OCI-M2 (cell line): ENCODE measurements around the gene MIA3.
"Not testable (repeated sequence)": the region's sequence is repeated elsewhere in the genome, so short reads cannot be mapped to it uniquely, and the experiment has no call there.

Source experiments
- DNase-seq: peaks from one replicate; lab custom pipeline; 2025; ENCODE audit not compliant: unreplicated experiment; lab: John Stamatoyannopoulos, UW

The MIA3 gene

DNA sequence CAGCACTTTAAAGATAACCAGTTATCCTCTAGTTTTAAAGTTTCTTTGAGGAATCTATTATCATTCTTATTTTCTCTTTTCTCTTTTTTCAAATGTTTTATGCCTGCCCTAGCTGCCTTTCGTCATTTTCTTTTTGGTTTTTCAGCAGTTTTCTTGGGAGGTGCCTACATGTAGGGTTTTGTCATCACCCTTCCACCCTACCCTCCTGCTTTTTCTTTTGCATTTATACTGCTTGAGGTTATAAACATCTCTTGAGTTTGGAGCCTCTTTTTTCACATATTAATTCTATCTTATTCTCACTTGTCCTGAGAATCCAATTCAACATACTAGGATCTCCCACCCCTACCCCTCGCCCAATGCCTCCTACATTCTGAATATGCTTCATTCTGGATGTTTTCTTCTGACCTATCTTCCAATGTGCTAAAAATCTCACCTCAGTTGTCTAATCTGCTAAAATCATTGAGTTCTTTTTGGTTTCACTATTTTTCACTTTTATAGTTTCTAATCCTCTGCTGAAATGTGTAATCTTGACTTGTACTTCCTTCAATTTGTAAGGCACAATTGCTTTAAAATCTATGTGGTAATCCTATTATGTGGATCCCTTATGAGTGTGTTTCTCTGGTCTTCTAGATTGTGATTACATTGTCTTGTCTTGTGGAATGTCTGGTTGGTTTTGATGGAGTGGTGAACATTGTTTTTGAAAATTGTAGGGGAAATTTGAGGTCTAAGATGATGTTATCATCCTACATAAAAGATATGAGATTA is 38.7 kb downstream of the MIA3 start:
- DNase-seq = no peak

DNA sequence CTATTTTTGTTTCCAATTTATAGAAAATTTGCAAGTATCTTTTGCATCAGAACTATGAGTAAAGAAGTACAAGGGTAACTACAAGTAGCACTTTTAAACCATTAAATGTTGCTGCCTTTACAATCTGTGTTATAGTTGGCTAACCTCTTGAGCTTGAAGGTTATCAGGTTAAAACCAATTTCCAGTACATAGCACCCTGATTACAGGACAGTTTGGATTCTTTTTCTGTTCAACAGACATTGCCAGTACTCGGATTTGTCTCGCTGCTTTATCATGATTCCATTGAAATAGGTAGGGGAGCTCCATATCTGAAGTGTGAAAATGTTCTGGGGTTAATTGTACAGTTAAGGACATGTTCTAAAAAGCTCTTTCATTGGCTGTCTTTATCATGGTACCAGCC is 40.0 kb downstream of the MIA3 start:
- DNase-seq = no peak

DNA sequence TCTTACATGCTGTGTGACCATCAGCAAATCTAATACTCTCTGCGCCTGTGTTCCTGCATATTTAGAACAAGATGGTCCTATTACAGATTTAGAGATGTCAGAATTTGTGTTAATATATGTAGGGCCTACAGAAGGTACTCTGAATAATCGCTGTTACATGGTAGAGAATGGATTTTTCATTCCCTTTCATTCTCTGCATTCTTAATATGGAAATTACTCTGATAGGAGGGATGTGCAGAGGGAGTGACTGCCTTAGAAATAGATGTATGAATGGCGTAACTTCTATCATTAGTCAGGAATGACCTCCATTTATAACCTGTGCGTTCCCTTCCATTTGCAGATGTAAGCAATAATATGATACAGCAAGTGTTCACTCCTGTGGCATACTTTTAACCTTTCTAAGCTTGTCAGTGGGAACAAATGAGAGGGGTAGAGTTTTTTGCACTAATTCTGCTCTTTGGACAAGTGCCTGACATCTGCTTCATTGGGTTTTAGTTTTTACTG is 45.6 kb downstream of the MIA3 start:
- no peak for DNase-seq

DNA sequence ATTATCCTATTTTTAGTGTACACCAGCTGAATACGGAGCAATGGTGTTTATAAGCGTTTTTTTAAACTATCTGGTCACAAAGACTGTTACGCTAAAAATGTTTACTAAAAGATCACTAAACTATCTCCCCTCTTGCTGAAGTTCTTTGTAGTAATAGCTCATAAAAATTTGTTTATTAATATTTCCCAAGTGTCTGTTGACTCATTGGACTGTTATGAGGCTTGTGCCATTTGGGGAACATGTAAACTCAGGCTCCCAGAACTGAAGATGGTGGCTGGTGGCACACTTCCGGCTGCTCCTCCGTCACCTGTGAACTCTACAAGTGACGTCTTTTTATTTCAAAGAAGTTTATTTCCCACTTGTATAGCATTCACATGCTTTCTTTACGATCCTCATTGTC is 48.1 kb downstream of the MIA3 start:
- no peak for DNase-seq

DNA sequence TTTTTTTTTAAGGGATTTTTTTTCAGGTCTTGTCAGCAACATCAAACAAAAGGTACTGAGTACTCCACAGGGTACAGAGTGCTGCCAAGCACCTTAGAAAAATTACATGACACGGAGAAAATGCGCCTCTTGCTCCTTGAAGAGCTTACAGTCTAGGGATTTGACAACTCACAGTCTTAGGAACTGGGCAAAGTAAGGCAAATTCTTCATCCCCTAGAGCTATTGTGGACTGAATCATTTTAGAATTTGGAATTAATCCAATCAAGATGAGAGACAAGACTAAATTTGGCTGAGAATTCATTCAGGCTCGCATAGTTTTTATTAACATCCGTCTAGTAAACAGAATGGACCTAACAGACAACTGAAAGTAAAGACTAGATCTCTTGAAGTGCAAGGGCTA is 50.3 kb downstream of the MIA3 start:
- not testable (repeated sequence) for DNase-seq

DNA sequence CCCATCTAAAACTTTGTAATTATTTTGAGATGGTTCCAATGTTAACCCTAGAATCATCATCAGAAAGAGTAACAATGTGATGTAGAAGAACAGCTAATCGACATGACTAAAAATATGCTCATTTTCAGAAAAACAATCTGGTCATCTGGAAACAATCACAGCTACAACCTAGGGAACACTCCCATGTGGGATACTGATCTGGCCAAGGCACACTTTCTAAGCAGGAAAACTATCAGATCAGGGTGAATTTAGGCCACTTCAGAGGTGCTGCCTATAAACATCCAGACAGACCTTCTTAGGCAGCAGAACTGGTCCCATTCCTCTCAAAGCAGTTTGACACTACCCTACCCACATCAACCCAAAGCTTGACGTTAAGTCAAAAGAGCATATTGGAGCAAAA is 51.2 kb downstream of the MIA3 start:
- not testable (repeated sequence) for DNase-seq

DNA sequence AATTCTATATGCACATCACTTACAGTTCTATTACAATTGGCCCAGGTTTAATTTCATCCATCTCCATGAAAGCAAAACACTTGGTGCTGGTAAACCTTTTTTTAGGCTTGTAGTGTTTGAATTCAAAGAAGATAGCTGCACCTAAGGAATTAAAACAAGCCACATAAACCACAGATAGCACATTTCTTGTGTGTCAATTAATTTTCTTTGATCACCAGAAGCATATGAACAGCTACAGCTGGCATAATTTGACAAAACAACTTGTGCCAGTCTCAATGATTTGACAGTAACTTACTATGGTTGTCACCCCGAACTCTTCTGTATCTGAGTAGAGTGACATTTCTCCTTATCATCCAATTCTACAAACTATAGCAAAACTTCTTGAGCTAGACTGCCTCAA is 52.2 kb downstream of the MIA3 start:
- DNase-seq = no peak

DNA sequence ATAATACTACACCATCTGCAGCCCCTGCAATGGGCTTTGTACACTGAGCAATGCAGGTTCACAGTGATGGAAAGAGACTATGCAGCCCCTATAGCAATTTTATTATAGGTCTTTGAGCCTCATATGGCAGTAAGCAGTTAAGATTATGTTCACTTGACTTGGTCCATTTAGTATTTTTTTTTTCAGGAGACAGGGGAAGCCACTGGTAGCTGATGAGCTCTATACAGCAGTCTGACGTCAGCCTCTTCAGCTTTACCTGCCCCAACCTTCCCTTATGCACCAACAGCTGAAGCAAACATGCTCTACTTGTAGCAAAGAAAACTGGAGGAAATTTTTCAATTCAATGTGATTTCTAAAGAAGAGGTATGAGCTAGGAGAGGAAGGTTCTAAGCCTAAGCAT is 62.2 kb downstream of the MIA3 start:
- no peak for DNase-seq

DNA sequence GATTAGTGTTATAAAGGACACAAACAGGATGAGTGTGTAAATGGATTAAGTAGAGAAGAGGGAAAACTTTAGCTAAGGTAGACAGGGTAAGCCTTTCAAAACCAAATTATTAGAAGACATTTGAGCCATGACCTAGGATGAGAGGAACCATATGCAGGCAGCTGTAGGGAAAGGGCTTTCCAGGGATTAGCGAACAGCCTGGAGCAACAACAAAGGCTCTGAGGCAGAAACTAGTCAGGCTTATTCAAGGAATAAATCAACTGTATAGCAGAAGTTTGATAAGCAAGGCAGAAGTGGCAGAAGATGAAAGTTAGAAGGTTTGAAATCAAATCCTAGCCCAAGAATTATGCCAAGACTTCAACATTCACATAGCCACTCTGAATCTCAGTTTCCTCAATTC is 73.1 kb downstream of the MIA3 start:
- DNase-seq = no peak

DNA sequence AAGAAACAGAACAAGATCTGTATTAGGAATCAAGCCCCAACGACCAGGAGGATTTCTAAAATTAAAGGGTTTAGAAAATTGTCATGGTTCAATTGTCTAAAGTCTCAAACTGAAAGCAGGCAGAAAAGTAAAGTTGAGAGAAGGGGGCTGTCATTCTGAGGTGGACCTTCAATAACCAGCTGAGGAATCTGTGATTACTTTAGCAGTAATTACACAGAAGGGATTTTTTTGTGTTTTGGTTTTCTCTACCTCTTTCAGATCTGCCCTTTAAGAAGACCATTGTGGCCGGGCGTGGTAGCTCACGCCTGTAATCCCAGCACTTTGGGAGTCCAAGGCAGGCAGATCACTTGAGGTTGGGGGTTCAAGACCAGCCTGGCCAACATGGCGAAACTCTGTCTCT is 77.0 kb downstream of the MIA3 start:
- DNase-seq = no peak

DNA sequence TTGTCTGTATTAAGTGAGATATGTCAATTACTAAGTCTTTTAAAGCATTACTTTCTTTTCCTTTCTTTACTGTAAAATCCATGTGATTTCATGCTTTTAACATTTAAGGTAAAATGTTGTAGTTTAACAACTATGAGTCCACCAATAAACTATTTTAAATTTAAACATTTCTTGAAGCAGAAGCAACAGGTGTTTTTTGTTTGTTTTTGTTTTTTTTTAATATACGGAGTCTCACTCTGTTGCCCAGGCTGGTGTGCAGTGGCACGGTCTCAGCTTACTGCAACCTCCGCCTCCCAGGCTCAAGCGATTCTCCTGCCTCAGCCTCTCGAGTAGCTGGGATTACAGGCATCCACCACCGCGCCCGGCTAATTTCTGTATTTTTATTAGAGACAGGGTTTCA is 78.8 kb downstream of the MIA3 start:
- no peak for DNase-seq

DNA sequence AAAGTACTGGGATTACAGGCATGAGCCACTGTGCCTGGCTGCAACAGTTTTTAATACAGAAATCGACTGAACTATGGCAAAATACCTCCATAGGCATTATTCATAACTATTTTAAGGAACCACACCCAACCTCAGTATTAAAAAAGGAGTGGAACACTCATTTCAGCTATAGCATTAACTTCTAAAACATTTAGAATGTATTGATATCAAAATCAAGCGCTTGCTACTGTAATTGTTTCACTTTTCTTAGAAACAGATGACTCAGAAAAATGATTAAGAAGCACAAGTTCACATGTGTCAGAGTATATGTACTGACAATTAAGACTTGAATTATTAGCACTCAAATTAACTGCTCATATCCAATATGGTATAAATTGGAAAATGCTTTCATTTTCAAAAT is 79.3 kb downstream of the MIA3 start:
- DNase-seq = no peak

DNA sequence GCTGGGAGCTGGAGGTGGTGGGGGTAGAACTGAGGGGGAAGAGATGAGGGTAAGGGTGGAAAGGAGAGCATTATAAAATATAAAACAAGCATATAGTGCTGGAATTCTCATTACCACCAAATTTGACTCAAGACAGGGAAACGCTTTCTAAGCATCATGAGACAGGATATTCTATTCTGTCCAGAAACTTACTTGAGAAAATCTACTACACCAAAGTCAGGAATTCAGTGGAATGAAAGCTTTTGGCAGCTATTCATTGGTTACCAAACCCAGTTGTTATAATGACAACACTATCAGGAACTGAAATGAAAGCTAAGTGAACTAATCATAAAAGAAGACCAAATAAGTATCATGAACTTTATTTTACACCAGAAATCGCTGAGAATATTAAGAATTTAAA is 79.9 kb downstream of the MIA3 start:
- DNase-seq = no peak

DNA sequence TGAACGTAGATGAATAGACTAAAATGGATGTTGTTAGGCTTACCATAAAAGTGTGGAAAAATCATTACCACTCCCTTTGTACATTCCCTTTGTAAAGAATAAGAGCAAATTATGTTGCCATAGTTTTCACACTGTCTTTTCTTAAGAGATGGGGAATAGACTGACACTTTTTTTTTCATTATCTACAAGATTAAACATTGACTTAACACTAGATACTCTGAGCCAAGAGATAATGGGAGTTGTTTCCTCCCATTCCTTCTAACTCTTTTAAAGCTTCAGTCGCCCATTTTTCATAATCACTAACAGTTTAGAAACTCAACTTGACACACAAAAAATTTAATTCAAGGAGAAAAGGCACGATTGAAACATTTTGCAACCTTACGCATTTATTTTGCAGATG is 84.3 kb downstream of the MIA3 start:
- DNase-seq = no peak

DNA sequence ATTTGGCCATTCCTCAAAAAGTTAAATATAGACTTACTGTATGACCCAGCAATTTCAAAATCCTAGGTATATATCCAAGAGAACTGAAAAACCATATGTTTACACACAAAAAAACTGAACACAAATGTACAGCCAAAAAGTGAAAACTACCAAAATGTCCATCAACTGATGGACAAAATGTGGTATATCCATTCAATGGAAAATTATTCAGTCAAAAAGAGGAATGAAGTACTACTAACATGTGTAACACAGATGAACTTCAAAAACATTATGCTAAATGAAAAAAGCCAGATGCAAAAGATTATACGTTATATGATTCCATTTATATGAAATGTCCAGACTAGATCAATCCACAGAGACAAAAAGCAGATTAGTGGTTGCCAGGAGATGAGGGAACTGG is 86.4 kb downstream of the MIA3 start:
- DNase-seq = no peak

DNA sequence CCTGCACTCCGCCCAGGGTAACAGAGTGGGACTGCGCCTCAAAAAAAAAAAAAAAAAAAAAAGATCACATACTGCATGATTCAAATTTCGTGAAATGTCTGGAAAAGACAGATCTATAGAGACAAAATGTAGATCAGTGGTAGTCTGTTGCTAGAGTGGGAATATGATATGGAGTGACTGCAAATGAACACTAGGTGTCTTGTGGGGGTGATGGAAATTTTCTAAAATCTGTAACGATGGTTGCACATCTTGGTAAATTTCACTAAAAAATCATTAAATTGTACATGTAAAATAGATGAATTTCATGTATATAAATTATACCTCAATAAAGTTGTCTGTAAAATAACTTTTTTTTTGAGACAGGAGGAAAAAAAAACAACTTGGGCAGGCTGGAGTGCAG is 88.9 kb downstream of the MIA3 start:
- no peak for DNase-seq

DNA sequence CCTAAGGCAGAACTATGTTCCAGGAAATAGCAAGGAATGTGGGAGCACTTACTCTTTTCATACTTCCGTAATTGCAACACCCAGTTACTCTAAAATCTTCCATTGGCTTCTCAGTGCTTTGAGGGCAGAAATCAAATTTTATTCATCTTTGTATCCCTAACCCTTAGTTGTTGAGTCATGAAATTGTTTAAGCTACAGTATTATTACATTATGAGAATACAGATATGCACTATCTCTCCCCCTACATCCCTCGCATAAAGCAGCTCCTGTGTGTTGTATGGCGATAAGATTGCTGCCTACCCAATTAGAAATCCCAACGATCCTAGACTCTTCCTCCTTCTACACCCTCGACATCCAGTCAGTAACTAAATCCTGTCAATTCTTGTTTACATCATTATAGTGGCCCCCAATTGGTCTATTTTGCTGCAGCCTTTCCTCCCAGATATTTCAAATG is 91.8 kb downstream of the MIA3 start:
- DNase-seq = no peak

DNA sequence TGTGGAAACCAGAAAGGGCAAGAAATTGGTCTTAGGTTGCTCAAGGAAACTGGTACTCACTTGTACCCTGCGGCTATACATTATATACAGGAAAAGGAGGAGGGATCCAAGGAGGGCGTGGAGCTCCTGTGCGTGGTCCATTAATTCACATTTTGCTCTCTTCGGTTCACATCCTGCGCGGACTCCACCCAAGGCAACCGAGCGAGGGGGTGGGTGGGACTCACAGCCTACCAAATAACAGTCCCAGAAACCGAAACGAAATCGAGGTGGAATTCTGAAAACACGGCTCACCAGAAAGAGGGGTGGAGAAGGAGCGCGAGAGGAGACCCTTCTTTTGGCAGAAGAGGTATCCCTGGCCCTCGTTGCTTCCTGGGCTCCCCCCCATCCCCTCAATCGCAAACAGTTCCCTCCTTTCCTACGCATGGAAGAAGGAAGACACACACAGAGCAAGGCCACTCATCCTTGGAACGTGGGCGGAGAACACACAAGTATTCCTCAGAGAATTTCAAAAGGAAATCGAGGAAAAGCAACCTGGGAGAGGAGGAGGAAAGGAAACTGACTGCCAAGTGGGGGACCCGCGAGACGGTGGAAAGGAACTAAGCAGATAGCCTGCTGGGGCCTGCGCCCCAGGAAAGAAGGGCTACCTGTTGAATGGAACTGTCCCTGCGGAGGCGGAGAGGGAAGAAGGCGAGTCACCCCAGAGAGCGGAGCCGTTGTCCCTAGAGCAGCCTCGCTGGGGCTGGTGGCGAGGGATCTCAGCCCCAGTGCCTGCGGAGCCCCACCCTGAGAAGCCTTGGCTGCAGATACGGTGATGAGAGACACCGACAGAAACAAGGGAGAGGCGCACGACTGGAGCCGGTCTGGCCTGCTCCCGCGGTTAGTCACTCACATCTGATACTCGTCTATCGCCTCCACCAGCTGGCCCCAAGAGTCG is 93.7 kb downstream of the MIA3 start:
- no peak for DNase-seq

DNA sequence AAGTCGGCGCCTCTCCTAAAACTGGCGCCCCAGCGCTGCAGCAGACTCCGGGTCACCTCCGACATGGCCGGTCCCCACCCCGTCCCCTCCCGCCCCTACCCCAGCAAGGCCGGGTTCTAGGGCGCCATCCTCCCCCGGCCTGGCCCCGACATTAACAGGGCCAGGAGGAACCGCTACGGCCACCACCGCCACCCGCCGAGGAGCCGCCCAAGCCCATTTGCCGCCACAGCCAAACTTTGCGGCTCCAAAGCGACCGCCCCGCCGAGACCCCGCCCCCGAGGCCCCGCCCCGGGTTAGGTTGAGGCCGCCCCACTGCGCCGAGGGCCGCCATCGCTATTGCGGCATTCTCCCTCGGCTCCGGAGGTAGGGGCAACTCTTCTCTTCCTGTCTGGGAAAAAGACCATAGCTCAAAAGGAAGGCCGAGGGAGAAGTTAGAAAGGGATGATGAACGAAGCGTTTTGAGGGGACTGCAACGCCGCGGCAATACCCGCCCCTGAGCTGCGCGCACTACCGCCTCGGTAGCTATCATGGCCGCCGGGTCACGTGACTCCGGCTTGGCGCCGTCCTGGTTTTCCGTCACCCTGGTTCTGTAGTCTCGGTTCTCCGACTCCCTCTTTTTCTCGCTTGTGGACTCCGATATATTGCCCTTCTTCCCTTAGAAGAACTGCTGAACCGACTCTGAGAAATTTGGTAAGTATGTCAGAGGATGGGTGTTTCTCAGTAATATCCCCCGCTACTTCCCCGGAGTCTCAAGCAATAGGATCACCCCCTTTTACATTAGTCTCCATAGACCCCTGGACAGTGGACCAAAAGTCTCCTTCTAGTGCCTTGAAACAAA is 94.6 kb downstream of the MIA3 start, which contains the start of the genes AIDA and BROX:
Gene AIDA, minus strand, starts transcription at position 239 of the 838 bp plus-strand sequence. Its CDS starts 174 bp downstream, at position 65.
Gene BROX, plus strand, starts transcription at position 312 of the 838 bp plus-strand sequence. CDS start 3,136 bp downstream, outside the sequence.
- peak; percentile 28 for DNase-seq

DNA sequence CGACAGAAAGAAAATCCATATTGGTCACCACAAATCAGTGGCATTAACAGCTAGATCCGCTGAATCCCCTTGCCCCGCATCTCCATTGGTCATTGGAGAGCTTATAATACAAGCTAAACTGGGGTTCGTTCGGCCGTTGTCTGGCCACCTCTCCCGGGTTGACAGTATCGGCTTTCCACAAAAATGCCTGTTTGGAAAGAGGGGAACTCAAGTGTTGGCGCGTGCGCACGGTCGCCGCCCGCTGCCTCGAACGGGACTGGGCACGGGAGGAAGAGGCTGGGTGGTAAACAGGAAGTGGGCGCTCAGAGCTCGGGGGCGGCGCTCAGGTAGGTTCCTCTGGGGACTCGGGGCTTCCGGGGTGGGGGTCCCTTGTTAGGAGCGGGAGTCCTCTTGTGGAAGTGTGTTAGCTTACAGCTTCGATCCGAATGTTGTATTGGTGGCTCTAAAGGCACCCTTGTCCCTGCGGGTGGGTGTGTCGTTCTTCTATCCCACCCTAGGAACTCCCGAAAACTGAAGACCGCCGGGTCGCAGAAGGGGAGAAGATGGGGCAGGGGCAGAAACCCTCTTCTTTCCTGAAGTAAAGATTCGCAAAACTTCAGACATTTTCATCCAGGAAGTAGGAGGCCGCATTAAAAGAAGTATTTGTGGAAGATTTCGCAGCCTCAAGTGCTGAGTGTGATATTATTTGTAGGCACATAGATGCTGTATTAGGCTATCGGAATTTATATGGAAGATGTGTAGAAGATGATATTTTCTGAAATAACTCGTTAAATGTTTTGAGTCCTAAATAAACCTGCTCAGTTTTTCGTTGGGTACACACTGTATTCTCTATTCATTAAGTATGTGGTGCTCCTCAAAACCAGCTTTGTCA is 95.4 kb downstream of the MIA3 start:
- peak; percentile 43 for DNase-seq
